HPDE6-E6E7 (cell line): ENCODE measurements around the gene TRPV4.

Experiments
- DNase-seq: peaks from one replicate; pipeline ENCODE4 v3.0.0; 2011; ENCODE audit warnings: missing footprints; ENCODE audit errors: extremely low spot score

The TRPV4 gene

GRCh38 chr12:109807954-109808643, 25.1 kb downstream of the TRPV4 start:
- no peak for DNase-seq

GRCh38 chr12:109804820-109805761, 28.1 kb downstream of the TRPV4 start:
- DNase-seq = peak; percentile 69

GRCh38 chr12:109803678-109804077, 29.5 kb downstream of the TRPV4 start:
- no peak for DNase-seq

GRCh38 chr12:109802828-109803227, 30.4 kb downstream of the TRPV4 start:
- DNase-seq = no peak

GRCh38 chr12:109800536-109800935, 32.7 kb downstream of the TRPV4 start:
- DNase-seq = no peak

GRCh38 chr12:109798691-109799090, 34.5 kb downstream of the TRPV4 start:
- no peak for DNase-seq

- no peak for DNase-seq
Measured at GRCh38 chr12:109797905-109798669, 35.1 kb downstream of the TRPV4 start.

- DNase-seq = no peak
Measured at GRCh38 chr12:109796057-109796456, 37.1 kb downstream of the TRPV4 start.

- DNase-seq = no peak
Measured at GRCh38 chr12:109795023-109795422, 38.2 kb downstream of the TRPV4 start.

- DNase-seq = no peak
Measured at GRCh38 chr12:109793826-109794501, 39.2 kb downstream of the TRPV4 start.

GRCh38 chr12:109793411-109793810, 39.8 kb downstream of the TRPV4 start:
- DNase-seq = no peak

- DNase-seq = no peak
Measured at GRCh38 chr12:109792992-109793391, 40.2 kb downstream of the TRPV4 start.

- DNase-seq = no peak
Measured at GRCh38 chr12:109789526-109790048, 43.6 kb downstream of the TRPV4 start.

GRCh38 chr12:109786799-109787198, 46.4 kb downstream of the TRPV4 start:
- DNase-seq = no peak

GRCh38 chr12:109785854-109786253, 47.3 kb downstream of the TRPV4 start:
- no peak for DNase-seq

- no peak for DNase-seq
Measured at GRCh38 chr12:109783965-109784244, 49.3 kb downstream of the TRPV4 start.

GRCh38 chr12:109783135-109783964, 49.8 kb downstream of the TRPV4 start:
- no peak for DNase-seq

GRCh38 chr12:109782326-109782703, 50.9 kb downstream of the TRPV4 start:
- DNase-seq = no peak

GRCh38 chr12:109781668-109782325, 51.4 kb downstream of the TRPV4 start:
- DNase-seq = no peak

GRCh38 chr12:109779382-109779781, 53.8 kb downstream of the TRPV4 start:
- no peak for DNase-seq
